GM23248 (cell line): ENCODE results near the gene ENOX2.

Source experiments
- EZH2 ChIP-seq: fragments of 200-600 bp; sonication (generic); IDR thresholded peaks from 2 replicates; pipeline ENCODE4 v1.6.1; 2018; ENCODE audit warnings: antibody characterized with exemption, mild to moderate bottlenecking; ENCODE audit not compliant: insufficient read depth, poor library complexity, severe bottlenecking
- EZH2phosphoT487 ChIP-seq: fragments of 200-600 bp; sonication (generic); IDR thresholded peaks from 2 replicates; pipeline ENCODE4 v1.6.1; 2018; ENCODE audit warnings: antibody characterized with exemption, moderate library complexity, mild to moderate bottlenecking, low read depth; ENCODE audit not compliant: insufficient read depth

- TF ChIP-seq EZH2 (no peak), EZH2phosphoT487 (no peak)
Measured at GRCh38 chrX:130770615-130771014, 132.4 kb downstream of the ENOX2 start.
